RCC 7860 (cell line): Measurements from ENCODE around the gene ZSCAN5C.
"Not testable (repeated sequence)": the region's sequence is repeated elsewhere in the genome, so short reads cannot be mapped to it uniquely, and the experiment has no call there.

ENCODE experiments used
- DNase-seq: peaks from one replicate; pipeline ENCODE4 v3.0.0-alpha.2; 2015; ENCODE audit warnings: low spot score
- FAIRE-seq: peaks from 2 replicates; lab custom pipeline; 2012; peaks lifted over from hg19 to GRCh38; lab: Jason Lieb, UNC

The ZSCAN5C gene

GRCh38 chr19:56201973-56202372 is at the start of gene ZSCAN5C:
Gene ZSCAN5C (plus strand): TSS chr19:56202273. CDS start chr19:56205914, 3,641 bp downstream.
- DNase-seq (no peak), FAIRE-seq (no peak)

GRCh38 chr19:56152644-56153043 is 49.4 kb upstream of the ZSCAN5C start:
- DNase-seq (no peak), FAIRE-seq (no peak)

GRCh38 chr19:56153507-56153906 is 48.6 kb upstream of the ZSCAN5C start:
- DNase-seq, result no peak
- FAIRE-seq, result no peak

- FAIRE-seq, result no peak
- no peak for DNase-seq
Measured at GRCh38 chr19:56155124-56155687, 46.9 kb upstream of the ZSCAN5C start.

GRCh38 chr19:56156768-56157167 is 45.3 kb upstream of the ZSCAN5C start:
- FAIRE-seq (no peak), DNase-seq (no peak)

GRCh38 chr19:56158170-56158757 is 43.8 kb upstream of the ZSCAN5C start:
- no peak for DNase-seq
- no peak for FAIRE-seq

- FAIRE-seq (no peak), DNase-seq (peak; percentile 22)
Measured at GRCh38 chr19:56159009-56159559, 43.0 kb upstream of the ZSCAN5C start.

GRCh38 chr19:56159622-56160271 is 42.3 kb upstream of the ZSCAN5C start:
- DNase-seq, result no peak
- no peak for FAIRE-seq

- FAIRE-seq, result no peak
- no peak for DNase-seq
Measured at GRCh38 chr19:56161534-56161933, 40.5 kb upstream of the ZSCAN5C start.

GRCh38 chr19:56162258-56162657 is 39.8 kb upstream of the ZSCAN5C start:
- FAIRE-seq (no peak), DNase-seq (peak; percentile 34)

GRCh38 chr19:56163097-56163496 is 39.0 kb upstream of the ZSCAN5C start:
- FAIRE-seq (no peak), DNase-seq (no peak)

- FAIRE-seq (no peak), DNase-seq (no peak)
Measured at GRCh38 chr19:56167064-56167578, 35.0 kb upstream of the ZSCAN5C start.

GRCh38 chr19:56170261-56170660 is 31.8 kb upstream of the ZSCAN5C start:
- DNase-seq (peak; percentile 89), FAIRE-seq (peak; percentile 74)

GRCh38 chr19:56174086-56174485 is 28.0 kb upstream of the ZSCAN5C start:
- DNase-seq, result no peak
- no peak for FAIRE-seq

- FAIRE-seq (no peak), DNase-seq (no peak)
Measured at GRCh38 chr19:56174550-56174949, 27.5 kb upstream of the ZSCAN5C start.

GRCh38 chr19:56175861-56176307 is 26.2 kb upstream of the ZSCAN5C start, which contains the start of gene GALP:
Gene GALP (plus strand): TSS chr19:56176008. CDS start chr19:56177109, 1,101 bp downstream.
- not testable (repeated sequence) for DNase-seq, FAIRE-seq

- not testable (repeated sequence) for DNase-seq, FAIRE-seq
Measured at GRCh38 chr19:56176310-56176709, 25.8 kb upstream of the ZSCAN5C start.

- FAIRE-seq, result no peak
Measured at GRCh38 chr19:56176881-56177280, 25.2 kb upstream of the ZSCAN5C start.

GRCh38 chr19:56177564-56178243 is 24.4 kb upstream of the ZSCAN5C start:
- FAIRE-seq (no peak), DNase-seq (no peak)

More at GRCh38 chr19:56176881-56177280, 25.2 kb upstream of the ZSCAN5C start:
- DNase-seq, result no peak

- FAIRE-seq (no peak), DNase-seq (no peak)
Measured at GRCh38 chr19:56189785-56190184, 12.3 kb upstream of the ZSCAN5C start.

GRCh38 chr19:56191115-56191514 is 11.0 kb upstream of the ZSCAN5C start:
- DNase-seq (no peak), FAIRE-seq (no peak)
